Measurements from ENCODE around the gene BICD2.

DNA sequence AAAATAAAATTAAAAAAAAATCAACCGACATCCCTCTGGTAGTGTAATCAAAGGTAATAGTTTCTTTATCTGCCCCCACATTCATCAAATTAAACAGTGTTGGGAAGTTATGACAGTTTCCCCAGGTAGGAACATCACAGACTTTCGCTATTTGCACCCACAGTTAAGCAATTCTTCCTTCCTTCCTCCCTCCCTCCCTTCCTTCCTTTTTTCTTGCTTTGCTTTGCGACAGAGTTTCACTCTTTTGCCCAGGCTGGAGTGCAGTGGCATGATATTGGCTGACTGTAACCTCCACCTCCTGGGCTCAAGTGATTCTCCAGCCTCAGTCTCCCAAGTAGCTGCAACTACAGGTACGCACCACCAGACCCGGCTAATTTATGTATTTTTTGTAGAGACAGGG lies 10.8 kb upstream of the BICD2 start:
- TF ChIP-seq, protein P1, sequence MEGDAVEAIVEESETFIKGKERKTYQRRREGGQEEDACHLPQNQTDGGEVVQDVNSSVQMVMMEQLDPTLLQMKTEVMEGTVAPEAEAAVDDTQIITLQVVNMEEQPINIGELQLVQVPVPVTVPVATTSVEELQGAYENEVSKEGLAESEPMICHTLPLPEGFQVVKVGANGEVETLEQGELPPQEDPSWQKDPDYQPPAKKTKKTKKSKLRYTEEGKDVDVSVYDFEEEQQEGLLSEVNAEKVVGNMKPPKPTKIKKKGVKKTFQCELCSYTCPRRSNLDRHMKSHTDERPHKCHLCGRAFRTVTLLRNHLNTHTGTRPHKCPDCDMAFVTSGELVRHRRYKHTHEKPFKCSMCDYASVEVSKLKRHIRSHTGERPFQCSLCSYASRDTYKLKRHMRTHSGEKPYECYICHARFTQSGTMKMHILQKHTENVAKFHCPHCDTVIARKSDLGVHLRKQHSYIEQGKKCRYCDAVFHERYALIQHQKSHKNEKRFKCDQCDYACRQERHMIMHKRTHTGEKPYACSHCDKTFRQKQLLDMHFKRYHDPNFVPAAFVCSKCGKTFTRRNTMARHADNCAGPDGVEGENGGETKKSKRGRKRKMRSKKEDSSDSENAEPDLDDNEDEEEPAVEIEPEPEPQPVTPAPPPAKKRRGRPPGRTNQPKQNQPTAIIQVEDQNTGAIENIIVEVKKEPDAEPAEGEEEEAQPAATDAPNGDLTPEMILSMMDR (IDR thresholded peaks at IDR 0.05) = no peak
- no peak for TF ChIP-seq POLR2A (IDR thresholded peaks at IDR 0.05)
